ENCODE data around the gene PNMA1.
A peak's percentile ranks its signal among the peaks of the same experiment; 100 is the strongest.

DNA sequence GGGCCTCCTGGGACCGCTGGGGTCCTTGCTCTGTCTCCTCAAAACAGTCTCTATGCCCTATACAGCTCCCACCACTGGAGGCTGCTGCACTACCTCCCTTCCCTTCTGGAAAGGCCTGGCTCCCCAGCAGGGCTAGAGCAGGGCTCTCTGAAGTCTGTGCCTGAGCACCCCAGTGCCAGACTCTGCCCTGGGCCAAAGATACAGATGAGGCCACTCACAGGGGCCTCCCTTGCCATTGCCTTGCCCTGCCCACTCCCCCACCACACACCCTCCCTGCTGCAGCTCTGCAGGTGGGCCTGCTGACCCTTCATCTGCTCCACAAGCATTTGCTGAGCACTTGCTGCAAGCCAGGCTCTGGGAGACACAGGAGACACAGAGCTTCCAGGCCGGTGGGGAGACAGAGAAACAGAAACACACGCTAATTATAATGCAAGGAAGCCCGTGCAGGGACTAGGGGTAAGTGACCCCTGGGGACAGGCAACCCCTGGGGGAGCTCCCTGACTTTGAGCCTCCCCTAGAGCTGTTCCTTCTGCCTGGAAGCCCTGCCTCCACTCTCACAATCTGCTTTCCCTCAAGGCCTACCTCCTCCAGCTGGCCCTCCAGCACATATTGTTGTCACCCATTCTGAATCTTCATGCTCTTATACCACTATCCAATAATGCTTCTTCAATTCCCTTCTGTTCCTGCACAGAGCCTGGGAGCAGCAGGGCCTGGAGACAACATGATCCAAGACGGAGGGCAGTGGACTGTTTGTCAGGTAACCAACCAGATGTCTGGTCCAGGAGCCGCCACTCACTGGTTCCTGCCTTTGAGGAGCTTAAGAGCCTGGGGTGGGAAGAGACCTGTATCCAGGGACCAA lies 32.6 kb upstream of the PNMA1 start:
- TF ChIP-seq CTCF (IDR thresholded peaks at IDR 0.05) (peak in 1 of 6 experiments; percentile 13), POLR2A (IDR thresholded peaks at IDR 0.05) (no peak)
